GM21825 (cell line): ENCODE measurements around the gene EIF4B.

ENCODE experiments used
- ATAC-seq: cut with Tn5 transposase; IDR thresholded peaks from one replicate; pipeline ENCODE4 v1.9.1; 2021; ENCODE audit warnings: mild to moderate bottlenecking, moderate library complexity; ENCODE audit not compliant: unreplicated experiment

EIF4B gene

DNA sequence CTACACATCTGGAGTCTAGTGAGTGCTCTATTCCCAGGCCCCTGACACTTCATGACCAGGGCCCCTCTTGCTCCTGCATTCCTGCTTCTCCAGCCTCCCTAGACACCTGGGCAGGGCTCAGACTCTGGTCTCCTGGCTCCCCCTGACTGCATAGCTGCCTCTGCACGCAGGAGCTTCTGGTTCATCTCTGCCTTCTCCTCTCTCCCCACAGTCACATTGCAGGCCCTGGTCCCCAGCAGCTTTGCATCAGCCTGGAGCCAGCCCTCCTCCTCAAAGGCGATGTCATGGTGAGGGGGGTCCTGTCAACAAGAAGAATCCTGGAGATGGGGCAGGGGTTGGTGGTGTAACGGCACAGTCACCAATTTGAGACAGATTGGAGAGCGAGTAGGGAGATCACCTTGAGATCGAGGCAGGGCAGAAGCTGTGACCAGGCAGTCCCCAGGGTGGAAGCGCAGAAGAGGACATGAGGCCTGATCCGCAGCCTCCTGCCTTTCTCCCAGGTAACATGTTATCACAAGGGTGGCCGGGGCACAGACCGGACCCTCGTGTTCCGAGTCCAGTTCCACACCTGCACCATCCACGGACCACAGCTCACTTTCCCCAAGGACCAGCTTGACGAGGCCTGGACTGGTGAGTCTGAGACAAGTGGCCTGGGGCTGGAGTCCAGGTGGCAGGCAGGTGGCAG lies 51.7 kb downstream of the EIF4B start:
- no peak for ATAC-seq

DNA sequence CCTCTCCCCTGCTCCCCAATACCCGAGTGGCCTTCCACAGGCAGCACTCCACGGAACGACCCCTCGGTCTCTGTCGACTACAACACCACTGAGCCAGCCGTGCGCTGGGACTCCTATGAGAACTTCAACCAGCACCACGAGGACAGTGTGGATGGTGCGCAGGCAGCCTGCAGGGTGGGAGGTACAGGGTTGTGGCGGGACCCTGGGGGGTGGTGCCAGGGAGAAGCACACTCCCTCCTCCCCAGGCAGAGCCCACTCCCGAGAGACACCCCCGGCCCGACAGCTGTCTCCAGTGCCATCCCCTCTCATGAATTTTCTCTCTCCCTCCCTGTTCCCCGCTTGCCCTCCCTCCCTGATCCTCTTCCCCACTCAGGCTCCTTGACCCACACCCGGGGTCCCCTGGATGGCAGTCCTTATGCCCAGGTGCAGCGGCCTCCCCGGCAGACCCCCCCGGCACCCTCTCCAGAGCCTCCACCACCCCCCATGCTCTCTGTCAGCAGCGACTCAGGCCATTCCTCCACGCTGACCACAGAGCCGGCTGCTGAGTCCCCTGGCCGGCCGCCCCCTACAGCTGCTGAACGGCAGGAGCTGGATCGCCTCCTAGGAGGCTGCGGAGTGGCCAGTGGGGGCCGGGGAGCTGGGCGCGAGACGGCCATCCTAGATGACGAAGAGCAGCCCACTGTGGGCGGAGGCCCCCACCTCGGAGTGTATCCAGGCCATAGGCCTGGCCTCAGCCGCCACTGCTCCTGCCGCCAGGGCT lies 52.6 kb downstream of the EIF4B start:
- ATAC-seq, result no peak

GRCh38 chr12:53059434-53060063 lies 53.3 kb downstream of the EIF4B start:
- no peak for ATAC-seq

GRCh38 chr12:53060064-53060720 lies 53.9 kb downstream of the EIF4B start:
- no peak for ATAC-seq

GRCh38 chr12:53060721-53061276 lies 54.5 kb downstream of the EIF4B start:
- ATAC-seq, result no peak

DNA sequence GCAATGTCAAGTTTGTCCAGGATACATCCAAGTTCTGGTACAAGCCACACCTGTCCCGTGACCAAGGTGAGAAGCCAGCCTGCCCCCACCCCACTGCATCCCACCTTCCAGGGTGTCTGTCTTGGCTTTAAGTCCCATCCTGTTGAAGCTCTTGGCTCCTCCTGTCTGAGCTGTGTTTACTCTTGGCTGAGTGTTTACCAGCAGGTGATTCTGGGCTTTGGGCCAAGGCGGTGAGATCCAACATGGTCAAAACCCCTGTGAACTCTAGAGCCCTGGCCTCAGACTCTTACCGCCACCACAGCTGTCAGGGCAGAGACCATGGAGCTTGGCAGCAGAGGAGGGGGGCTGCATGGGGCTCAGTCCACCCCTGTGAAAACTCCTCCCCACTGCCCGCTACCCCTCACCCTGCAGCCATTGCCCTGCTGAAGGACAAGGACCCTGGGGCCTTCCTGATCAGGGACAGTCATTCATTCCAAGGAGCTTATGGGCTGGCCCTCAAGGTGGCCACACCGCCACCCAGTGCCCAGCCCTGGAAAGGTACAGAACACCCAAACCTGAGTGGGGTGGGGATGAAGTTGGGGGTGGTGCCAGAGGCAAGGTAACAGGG lies 55.3 kb downstream of the EIF4B start:
- ATAC-seq, result no peak

DNA sequence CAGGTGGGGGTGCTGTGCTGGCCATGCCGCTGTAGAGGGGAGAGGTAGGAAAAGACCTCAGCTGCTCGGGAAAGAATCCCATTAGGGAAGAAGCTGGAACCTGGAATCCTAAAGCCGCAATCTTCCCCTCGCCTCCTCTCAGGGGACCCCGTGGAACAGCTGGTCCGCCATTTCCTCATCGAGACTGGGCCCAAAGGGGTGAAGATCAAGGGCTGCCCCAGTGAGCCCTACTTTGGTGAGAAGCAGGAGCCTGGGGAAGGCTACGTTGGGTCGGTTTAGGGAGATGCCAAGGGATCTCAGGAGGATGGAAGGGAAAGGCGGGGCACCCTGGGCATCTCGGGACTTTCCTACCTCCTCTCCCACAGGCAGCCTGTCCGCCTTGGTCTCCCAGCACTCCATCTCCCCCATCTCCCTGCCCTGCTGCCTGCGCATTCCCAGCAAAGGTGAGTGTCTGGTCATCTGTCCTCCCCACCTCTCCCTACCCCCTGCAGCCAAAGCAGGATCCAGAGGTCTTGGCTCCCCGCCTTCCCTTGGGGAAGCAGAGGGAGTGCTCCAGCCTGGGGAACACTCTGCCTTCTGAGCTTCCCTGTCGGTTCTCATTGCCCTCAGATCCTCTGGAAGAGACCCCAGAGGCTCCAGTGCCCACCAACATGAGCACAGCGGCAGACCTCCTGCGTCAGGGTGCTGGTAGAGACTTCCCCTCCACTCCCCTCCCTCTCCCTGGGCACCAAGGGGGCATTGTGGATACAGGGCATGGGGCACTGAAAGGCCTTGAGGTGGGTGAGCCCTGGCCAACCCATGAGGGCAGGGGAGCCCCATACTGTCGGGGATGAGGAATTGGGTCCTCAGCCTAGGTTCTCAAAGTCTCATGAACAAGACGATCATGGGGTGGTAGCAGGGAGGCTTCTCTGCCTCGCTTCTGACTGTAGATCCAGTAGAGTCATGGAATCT lies 56.0 kb downstream of the EIF4B start:
- no peak for ATAC-seq

GRCh38 chr12:53062977-53063707 lies 56.9 kb downstream of the EIF4B start:
- ATAC-seq, result no peak

DNA sequence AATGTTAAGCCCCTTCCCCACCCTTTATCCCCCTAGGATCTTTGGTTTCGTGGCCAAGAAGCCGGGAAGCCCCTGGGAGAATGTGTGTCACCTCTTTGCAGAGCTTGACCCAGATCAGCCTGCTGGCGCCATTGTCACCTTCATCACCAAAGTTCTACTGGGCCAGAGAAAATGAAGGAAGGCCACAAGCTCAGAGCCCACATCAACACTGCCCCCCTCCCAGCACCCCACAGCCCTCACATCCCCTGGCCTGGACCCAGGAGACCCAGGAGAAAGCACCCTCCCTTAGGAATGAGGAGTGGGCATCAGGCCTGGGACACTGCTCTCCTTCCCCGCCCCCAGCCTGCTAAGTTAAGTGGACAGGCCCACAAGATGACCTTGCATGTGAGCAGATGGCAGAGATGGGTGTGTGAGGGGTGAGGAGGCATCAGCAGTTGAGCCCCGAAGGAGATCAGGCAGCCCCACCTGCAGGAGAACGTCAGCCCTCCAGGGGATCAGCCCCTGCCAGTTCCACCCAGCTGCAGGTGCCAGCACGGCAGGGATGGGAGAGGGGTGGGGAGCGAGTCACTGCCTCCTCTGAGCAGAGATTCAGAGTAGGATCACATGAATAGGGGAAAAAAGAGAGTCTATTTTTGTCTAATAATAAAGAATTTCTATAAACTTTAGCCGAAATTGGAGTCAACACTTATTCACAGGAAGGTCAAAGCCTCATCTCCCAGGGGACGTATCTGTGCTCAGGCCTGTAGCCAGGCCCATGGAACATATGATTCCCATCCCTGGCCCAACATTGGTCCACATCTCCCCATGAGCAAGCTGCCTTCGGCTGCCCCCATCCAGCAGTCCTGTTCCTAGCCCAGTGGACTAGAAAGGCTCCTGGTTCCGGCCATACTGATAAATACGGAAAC lies 57.7 kb downstream of the EIF4B start:
- ATAC-seq, result no peak

DNA sequence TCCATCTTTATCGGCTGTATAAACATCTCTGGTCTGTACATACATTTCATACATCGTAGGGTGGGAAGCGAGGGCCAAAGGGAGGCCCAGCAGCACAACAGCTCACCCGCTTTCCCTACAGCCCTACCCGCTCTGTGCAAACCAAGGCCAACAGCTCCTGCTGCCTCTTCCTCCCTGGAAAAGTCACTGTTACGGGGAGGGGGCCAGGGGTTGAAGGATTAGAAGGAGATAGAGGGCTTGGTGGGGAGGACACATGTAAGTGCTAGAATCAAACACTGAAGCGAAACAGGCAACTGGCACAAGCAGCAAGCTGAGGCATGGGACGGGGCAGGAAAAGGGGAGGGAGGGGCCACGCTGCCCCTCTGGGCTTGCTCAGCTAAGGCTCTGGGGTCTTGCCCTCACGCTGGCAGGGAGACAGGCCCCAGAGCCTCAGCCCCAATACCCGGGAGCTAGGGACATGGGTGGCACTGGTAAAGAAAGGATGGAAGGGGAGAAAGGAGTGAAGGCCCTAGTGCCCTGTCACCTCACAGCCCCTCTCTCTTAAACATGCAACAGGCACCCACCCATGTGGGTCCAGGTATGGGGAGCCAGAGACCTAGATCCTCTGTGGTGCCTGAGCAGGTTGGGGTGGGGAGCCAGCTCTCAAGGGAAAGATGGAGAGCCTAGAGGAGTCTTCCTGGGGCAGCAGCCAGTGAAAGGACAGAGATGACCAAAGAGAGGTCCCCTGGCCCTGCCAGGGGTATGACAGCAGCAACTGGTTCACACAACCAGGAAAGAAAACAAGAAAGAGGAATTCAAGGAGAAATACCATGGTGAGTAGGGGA lies 58.6 kb downstream of the EIF4B start:
- no peak for ATAC-seq

DNA sequence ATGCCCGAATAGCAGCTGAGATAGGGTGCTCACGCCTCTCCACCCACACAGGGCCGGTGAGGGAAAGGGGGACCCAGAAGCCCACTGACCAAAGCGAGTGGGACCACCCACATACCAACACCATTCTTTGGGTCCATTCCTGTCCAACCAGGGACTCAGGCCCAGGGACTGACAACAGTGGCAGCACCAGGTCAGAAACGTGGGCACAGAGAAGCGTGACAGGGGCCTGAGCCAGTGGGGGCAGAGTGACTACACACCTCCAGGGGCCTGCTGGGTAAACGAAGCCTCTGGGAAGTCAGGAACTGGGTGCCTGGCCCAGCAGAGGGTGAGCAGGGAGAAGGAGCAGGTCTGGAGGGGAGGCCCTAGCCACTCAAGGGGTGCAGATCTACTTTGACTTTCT lies 59.2 kb downstream of the EIF4B start:
- ATAC-seq, result no peak

- no peak for ATAC-seq
Measured at GRCh38 chr12:53065975-53066931, 60.0 kb downstream of the EIF4B start.

DNA sequence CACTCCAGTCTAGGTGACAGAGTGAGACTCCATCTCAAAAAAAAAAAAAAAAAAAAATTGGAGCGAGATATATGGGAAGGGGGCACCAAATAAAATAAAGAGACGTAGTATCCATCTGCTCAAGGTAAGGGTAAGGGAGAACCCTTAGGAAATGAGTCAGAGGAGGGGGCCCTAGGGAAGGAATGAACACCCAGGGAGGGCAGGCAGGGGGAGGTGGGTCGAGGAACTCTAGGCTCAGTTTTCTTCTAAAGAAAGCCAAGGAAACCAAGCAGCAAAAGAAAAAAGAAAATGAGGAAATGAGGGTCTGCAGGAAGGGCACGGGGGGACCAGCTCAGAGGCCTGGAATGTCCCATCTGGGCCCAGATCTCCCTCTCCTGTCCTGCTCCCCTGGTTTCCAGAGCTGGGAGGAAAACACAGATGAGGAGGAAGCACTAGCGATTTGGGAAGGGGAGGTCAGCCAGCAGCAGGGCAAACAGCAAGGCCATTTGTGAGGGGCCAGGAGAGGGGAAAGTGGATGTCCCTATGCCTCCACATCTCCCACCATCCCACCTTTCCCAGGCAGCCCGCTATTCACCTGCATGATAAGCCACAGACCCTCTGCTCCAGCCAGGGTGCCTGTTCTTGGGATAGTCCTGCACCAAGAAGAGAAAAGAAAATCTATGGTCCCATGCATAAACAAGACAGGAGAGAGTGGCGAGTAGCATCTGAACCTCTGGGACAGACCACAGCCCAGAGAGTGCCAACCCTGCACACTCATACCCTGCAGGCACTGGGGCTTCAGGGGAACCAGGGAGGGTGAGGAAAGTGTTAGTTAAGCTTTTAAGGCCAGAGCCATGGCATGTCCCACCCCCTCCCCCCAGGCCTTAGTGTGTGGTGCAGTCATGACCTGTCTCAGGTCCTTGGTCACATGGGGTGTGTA lies 61.1 kb downstream of the EIF4B start:
- ATAC-seq, result no peak

DNA sequence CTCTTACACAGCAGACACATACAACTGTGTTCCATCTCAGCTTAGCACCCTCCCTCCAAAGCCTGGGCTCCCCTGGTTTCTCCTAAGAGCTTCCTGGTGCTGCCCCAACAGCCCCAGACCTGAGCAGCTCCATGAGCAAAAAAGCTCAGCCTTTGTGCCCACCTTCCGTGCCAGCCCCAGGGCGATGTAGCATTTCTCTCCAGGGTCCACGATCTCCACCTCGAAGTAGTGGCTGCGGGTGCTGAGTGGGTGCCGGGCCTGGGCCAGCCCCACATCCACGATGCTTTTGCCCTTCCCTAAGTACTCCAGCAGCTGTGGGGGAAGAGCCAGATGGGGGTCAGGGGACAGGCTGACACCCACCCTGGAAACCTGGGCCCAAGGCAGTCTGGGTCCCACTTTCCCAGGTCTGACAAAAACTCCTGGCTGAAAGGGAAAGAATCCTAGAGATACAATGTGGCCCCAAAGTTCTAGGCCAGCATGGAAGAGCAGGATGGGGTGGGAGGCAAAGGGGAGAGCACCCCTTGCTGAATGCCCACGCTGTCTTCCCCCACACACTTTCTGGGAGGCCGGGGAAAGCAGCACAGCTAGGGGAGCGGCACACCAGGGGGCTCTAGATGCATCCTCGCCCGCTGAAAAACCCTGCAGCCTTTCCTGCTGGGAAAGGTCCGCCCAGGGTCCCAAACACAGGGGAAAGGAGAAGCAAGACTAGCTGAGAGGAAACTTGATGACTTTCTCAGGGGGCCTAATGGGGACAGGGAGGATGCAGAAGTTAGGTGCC lies 61.9 kb downstream of the EIF4B start:
- ATAC-seq, result no peak
